NCI-H526 (cell line): ENCODE data around the gene RALA.

ENCODE experiments used
- DNase-seq, 2 experiments: peaks; one replicate each; lab custom pipeline; 2025; lab: John Stamatoyannopoulos, UW

The RALA gene

DNA sequence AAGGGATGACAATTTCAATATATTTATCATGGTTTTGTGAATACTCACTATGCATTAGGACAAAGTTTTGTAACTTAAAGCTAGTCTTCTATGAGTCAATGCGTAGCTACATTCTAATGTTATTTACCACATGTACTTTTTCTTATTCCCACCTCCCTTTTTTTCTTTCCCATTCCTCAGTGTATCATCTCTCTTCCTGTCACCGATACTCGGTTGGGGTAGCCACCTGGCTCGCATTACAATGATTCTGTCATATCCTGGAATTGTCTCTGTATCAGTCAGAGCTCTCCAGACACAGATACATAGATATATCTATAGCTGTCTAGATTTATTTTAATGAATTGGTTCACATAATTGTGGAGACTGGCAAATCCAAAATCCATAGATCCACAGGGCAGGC, 9.8 kb upstream of the RALA start:
- peak in 1 of 2 experiments; percentile 10 for DNase-seq

GRCh38 chr7:39614299-39614698, 9.1 kb upstream of the RALA start:
- no peak for DNase-seq

GRCh38 chr7:39615350-39615975, 7.9 kb upstream of the RALA start:
- DNase-seq = no peak

- DNase-seq = no peak
These were observed 7.2 kb upstream of the RALA start for GRCh38 chr7:39616138-39616537.

DNA sequence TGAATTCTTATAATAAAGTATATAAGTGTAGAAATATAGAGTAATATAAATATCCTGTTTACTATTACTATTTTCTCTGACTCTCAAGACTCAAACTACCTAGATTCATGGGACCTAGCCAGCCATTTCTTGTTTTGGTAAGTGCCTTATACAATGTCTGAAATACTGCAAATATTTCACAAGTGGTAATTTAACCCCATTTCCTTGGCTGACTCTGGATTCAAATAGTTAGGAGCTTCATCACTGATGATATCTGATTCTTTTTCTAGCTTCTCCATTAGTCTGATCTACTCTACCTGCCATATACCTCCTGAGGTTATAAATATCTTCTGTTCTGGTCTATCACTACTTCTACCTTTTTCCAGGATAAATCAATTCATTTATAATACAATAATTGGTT, 6.4 kb upstream of the RALA start:
- DNase-seq = no peak

GRCh38 chr7:39618868-39619267, 4.5 kb upstream of the RALA start:
- DNase-seq = no peak

- DNase-seq = no peak
These were observed 2.9 kb upstream of the RALA start for GRCh38 chr7:39620486-39620885.

- DNase-seq = no peak
These were observed 2.1 kb upstream of the RALA start for GRCh38 chr7:39621261-39621660.

- DNase-seq = no peak
These were observed 1.5 kb upstream of the RALA start for GRCh38 chr7:39621784-39622411.

DNA sequence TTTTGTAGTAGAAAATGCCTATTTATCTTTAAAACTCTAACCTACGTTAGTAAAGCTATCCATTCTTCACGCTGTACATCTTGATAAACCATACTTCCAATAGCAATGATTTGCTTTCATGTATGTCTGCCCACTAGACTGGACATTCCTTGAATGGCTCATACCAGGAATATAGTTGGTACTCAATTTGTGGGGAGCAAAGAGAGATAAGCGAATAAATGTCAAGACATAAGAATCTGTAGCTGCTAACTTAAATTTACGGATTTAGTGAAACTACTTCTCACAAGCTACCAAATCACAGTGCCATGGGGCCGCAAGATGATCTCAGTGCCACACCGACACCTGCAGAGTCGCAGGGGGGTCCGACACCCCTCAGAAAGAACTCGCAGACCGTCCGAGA, 763 bp upstream of the RALA start:
- no peak for DNase-seq

DNA sequence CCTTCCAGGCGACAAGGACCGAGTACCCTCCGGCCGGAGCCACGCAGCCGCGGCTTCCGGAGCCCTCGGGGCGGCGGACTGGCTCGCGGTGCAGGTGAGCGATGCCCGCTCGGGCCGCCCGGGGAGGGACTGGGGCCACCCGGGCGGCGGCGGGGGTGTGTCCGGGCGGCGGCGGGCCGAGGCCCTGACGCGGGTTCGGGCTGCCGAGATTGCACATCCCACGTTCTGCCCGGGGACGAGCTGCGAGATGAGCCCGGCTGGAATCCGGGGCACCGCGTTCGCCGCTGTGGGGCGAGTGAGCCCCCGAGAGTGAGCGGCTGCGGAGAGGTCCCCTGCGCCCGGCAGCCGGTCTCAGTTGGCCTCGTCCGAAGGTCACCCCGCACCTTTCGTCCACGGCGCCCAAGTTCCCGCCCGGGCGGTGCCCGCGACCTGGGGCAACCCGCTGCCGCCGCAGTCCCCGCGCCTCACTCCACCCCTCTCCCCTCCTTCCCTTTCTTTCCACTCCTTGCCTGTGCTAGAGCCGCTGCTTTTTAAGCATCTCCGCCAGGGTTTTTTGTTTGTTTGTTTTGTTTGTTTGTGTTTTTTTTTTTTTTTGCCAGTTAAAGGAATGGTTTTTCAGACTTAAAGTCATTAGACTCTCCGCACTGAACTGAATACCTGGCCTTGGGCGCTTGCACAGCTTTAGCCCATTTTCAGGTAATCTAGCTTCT, 515 bp downstream of the RALA start:
- DNase-seq = peak in 1 of 2 experiments; percentile 74

- peak in 1 of 2 experiments; percentile 35 for DNase-seq
These were observed 1.1 kb downstream of the RALA start for GRCh38 chr7:39624442-39624807.

GRCh38 chr7:39624935-39625694, 1.7 kb downstream of the RALA start:
- no peak for DNase-seq

DNA sequence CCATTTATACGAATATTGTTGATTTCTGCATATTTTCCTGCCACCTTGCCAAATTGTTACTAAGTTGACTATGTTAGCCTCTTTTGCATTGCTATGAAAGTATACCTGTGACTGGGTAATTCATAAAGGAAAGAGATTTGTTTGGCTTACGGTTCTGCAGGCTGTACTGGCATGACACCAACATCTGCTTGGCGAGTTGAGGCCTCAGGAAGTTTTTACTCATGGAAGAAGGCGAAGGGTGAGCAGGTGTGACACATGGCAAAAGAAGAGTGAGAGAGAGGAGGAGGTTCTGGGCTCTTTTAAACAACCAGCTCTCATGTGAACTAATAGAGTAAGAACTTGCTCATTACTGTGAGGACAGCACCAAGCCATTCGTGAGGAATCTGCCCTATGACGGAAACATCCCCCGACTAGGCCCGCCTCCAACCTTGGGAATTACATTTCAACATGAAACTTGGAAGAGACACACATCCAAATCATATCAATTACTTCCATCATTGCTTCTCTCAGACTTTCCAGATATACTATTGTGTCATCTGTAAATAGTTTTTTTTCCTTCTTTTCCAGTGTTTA, 8.4 kb downstream of the RALA start:
- DNase-seq = no peak

- DNase-seq = no peak
These were observed 10.4 kb downstream of the RALA start for GRCh38 chr7:39633563-39634477.

DNA sequence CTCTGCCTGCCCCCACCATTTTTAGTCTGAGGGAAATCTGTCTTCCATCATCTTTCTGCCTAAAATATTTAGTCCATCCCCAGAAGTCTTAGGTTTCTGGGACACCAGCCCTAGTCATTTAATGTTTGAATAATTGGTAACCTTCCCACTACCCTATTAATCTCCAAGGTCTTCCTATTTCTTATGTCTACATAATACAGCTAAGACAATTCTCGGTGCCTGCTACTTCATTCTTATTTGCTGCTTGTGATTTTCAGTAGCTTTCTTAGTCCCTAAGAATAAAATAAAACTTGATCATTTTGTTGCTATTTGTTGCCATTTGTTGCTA, 11.1 kb downstream of the RALA start:
- no peak for DNase-seq

- DNase-seq = no peak
These were observed 14.0 kb downstream of the RALA start for GRCh38 chr7:39637400-39637799.

DNA sequence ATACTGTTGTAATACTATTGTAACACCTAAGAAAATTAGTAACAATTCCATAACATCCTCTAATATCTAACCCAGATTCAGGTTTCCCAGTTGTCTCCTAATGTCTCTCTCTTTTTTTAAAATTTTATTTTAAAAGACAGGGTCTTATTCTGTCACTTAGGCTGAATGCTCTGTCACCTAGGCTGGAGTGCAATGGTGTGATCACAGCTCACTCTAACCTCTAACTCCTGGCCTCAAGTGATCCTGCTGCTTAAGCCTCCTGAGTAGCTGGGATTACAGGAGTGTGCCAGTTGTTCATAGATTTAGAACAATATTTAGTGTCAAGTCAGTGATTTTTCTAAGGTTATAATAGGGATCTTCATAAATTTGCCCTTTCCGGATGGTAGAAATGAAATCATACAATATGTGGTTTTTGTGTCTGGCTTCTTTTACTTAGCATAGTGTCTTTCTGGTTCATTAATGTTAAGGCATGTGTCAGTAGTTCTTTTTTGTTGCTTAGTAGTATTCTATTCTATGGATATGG, 14.7 kb downstream of the RALA start:
- DNase-seq = no peak

DNA sequence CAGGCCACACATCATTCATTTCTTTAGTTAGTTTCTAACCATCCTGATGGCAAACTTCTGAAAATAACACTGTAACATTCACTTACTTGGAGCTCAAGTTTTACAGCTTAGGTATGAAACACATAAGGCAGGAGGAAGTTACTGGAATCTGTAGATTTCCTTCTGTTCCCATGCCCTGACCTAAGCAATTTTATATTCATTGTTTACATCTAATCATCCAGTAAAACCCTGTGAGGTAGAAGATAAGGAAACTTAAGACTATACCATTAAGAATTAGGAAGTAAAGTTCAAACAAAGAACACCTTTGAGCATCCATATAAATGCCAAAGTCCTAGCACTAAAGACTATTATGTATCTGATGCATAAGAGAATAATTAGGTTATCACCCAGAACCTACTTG, 19.5 kb downstream of the RALA start:
- DNase-seq = no peak

DNA sequence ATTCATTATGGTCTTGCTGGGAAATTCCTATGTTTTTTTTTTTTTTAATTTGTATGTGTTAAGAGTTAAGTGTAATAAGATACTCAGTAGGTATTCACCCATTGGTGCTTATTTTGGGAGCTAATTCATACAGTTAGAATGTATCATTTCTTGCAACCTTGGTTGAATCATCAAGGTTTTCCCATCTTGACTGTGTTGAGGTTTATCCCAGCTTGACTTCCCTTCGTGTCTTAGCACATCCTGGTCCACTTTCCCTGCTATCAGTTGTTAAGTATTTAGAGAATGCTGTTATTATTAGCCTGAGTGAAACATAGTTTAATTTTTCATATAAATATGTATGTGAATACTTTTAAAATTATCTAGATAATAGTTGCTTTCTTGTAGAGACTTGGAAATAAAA, 20.8 kb downstream of the RALA start:
- no peak for DNase-seq
